ENCODE data around the gene ERBB4. TPM values are rescaled to one million over a fixed set of nuclear protein-coding genes. Genes with fewer than 3 reads are reported as not detected.

ERBB4 gene
- total RNA-seq, 1 experiment from 2014 or later, result 0.04 TPM

DNA sequence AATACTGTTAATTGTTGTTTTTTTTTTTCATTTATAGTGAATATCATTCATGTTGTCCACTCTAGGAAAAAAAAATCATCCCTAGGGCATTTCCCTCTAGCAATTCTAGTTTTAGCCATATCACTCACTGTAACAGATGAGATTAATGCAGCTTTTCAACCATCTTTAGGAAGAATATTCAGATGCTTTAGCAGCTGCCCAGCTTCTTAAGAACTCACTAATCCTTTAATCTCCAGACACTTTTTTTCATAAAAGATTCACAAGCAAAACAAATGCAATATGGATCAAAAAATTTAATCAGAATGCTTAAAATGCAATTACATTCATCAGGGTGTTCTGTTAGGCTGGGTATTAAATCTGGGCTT is 692.6 kb downstream of the ERBB4 start:
- H3K56ac ChIP-seq (ENCODE audit: insufficient read length, low read depth, low read length), result no peak overlapping the region

More for the DNA sequence above, 692.6 kb downstream of the ERBB4 start:
- no peaks in the 10 kb centered on the region for H3K9me3 ChIP-seq (ENCODE audit: control insufficient read depth, low read depth, low read length)
- H3K4me1 ChIP-seq (ENCODE audit: insufficient read depth, low read length), result no peaks in the 10 kb centered on the region
- no peak overlapping the region for H2AFZ ChIP-seq (ENCODE audit: low read length)
- no peaks in the 10 kb centered on the region for H3K27me3 Mint-ChIP-seq (ENCODE audit: low read depth)
- no peaks in the 10 kb centered on the region for H3K9me3 Mint-ChIP-seq
- H2BK15ac ChIP-seq (ENCODE audit: low read depth, low read length), result no peak overlapping the region
- no peaks in the 10 kb centered on the region for H3K27me3 ChIP-seq (ENCODE audit: insufficient read depth, low read length)
- no peak overlapping the region for H3K23ac ChIP-seq (ENCODE audit: insufficient read length, low read depth, low read length)
- no peak overlapping the region for H3T11ph ChIP-seq (ENCODE audit: low read length)
- TF ChIP-seq CTCF (conservative IDR thresholded peaks at IDR 0.05), result no peak
- no peak overlapping the region for H3K4me2 ChIP-seq (ENCODE audit: insufficient read depth, insufficient read length, low read length)
- no peak overlapping the region for H3K27ac Mint-ChIP-seq
- no peaks in the 10 kb centered on the region for H3K36me3 Mint-ChIP-seq (ENCODE audit: insufficient read depth in 1 of 3, low read depth in 3 of 3)
- H3K14ac ChIP-seq (ENCODE audit: insufficient read depth, low read length), result no peak overlapping the region
- no peak for DNase-seq
- H2AK5ac ChIP-seq (ENCODE audit: insufficient read length, low read length), result no peak overlapping the region
- no peaks in the 10 kb centered on the region for H3K79me1 ChIP-seq (ENCODE audit: insufficient read depth, low read depth, low read length, poor library complexity, severe bottlenecking)
- H4K20me1 ChIP-seq (ENCODE audit: control insufficient read depth, insufficient read depth, insufficient read length), result no peaks in the 10 kb centered on the region
- H2BK120ac ChIP-seq (ENCODE audit: low read depth, low read length, poor library complexity, severe bottlenecking), result no peak overlapping the region
- no peak overlapping the region for H3K27ac ChIP-seq (ENCODE audit: insufficient read length, low read depth, low read length)
- no peak overlapping the region for H4K91ac ChIP-seq (ENCODE audit: insufficient read length, low read depth, low read length)
- no peak overlapping the region for H3K4ac ChIP-seq (ENCODE audit: low read depth, low read length)
- peaks cover 18 to 19% of the 10 kb centered on the region in 2 experiments for H3K4me1 Mint-ChIP-seq
- no peak overlapping the region for H2BK12ac ChIP-seq (ENCODE audit: insufficient read length, low read depth, low read length)
- no peak overlapping the region for H2BK20ac ChIP-seq (ENCODE audit: low read depth, low read length, poor library complexity, severe bottlenecking)
- no peak overlapping the region for H4K5ac ChIP-seq (ENCODE audit: insufficient read length, low read depth, low read length)
- no peak overlapping the region for H2BK5ac ChIP-seq (ENCODE audit: insufficient read length, low read length)
- H4K8ac ChIP-seq (replicated peaks; ENCODE audit: insufficient read length, low read depth, low read length), result no peak overlapping the region
- no peaks in the 10 kb centered on the region for H3K23me2 ChIP-seq (ENCODE audit: insufficient read length, low read depth, low read length, poor library complexity, severe bottlenecking)
- H3K4me3 Mint-ChIP-seq, result no peak overlapping the region
- H3K18ac ChIP-seq (ENCODE audit: insufficient read length, low read depth, low read length), result no peak overlapping the region
- H3K9ac ChIP-seq (ENCODE audit: extremely low read depth, insufficient read length, low read length), result no peak overlapping the region
- no peaks in the 10 kb centered on the region for H3K79me2 ChIP-seq (ENCODE audit: insufficient read depth, low read length)

All from H9 (cell line).